NCI-H345 (cell line): Measurements from ENCODE around the gene PRR5L.
A peak's percentile ranks its signal among the peaks of the same experiment; 100 is the strongest.

Experiments
- DNase-seq: peaks from one replicate; lab custom pipeline; 2025; lab: John Stamatoyannopoulos, UW

Gene PRR5L

GRCh38 chr11:36376888-36377758 is 81.0 kb downstream of the PRR5L start:
- DNase-seq: peak; percentile 60

GRCh38 chr11:36377759-36378564 is 81.9 kb downstream of the PRR5L start:
- no peak for DNase-seq

- no peak for DNase-seq
Measured at GRCh38 chr11:36379653-36380052, 83.6 kb downstream of the PRR5L start.

- DNase-seq: no peak
Measured at GRCh38 chr11:36380296-36381014, 84.4 kb downstream of the PRR5L start.

GRCh38 chr11:36381015-36381360 is 84.9 kb downstream of the PRR5L start:
- DNase-seq: no peak

- no peak for DNase-seq
Measured at GRCh38 chr11:36383195-36383594, 87.1 kb downstream of the PRR5L start.

GRCh38 chr11:36385121-36385970 is 89.3 kb downstream of the PRR5L start:
- no peak for DNase-seq

- DNase-seq: no peak
Measured at GRCh38 chr11:36386411-36386810, 90.3 kb downstream of the PRR5L start.

GRCh38 chr11:36388071-36388470 is 92.0 kb downstream of the PRR5L start:
- no peak for DNase-seq

GRCh38 chr11:36388951-36389350 is 92.9 kb downstream of the PRR5L start:
- no peak for DNase-seq

- no peak for DNase-seq
Measured at GRCh38 chr11:36389811-36390210, 93.7 kb downstream of the PRR5L start.

GRCh38 chr11:36390963-36391471 is 94.9 kb downstream of the PRR5L start:
- no peak for DNase-seq

GRCh38 chr11:36392196-36392595 is 96.1 kb downstream of the PRR5L start:
- DNase-seq: no peak

- DNase-seq: no peak
Measured at GRCh38 chr11:36394056-36394455, 98.0 kb downstream of the PRR5L start.

GRCh38 chr11:36394926-36395325 is 98.8 kb downstream of the PRR5L start:
- no peak for DNase-seq

- DNase-seq: no peak
Measured at GRCh38 chr11:36395978-36396736, 100.1 kb downstream of the PRR5L start.

GRCh38 chr11:36398231-36398953 is 102.3 kb downstream of the PRR5L start:
- DNase-seq: no peak

GRCh38 chr11:36399236-36399635 is 103.1 kb downstream of the PRR5L start:
- DNase-seq: no peak

- no peak for DNase-seq
Measured at GRCh38 chr11:36399745-36400144, 103.7 kb downstream of the PRR5L start.
